ENCODE results near the gene CLDN6. TPM values are rescaled to one million over a fixed set of nuclear protein-coding genes. Genes with fewer than 3 reads are reported as not detected.

Gene CLDN6
- total and polyA plus RNA-seq, 2 of the 13 experiments (the other 11 are each of a cell fraction or from before 2014, with no cell fraction given) = 5.9 to 7.6 TPM

DNA sequence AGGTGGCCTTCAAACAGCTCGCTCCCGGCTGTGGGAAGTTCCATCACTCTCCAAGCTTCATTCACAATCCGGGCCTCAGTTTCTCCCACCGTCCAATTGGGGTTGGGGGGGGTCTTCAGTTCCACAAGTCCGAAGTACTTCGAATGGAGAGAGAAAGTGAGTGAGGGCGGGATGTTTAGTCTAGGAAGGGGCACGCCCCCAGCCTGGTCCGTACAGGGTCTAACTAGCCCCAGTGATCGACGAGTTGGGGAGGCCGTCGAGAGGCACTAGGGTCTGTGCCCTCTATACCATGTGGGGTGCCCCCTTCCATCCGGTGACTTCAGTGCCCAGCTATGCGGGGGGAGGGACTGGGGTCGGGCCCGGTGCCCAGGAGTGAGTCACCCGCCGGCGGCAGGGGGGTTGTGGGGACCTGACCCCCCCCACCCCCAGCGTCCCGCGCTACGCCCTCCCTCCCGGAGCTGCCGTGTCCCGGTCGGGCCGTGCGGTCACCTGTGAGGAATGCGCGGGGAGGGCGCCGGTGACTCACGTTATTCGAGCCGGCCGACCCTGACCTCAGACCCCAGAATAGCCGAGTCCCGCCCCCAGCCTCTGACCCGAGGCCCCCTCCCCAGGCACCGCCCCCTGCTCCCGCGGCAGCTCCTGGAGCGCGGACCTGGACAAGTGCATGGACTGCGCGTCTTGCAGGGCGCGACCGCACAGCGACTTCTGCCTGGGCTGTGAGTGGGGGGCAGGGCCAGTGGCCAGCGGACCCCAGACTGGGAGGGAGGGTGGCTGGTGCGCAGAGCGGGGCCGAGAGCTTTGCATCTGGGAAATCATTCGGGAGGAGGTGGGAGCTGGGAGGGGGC, 2.8 kb upstream of the CLDN6 start (continued):
- TF ChIP-seq ZNF614 (CRISPR knock-in tag; IDR thresholded peaks at IDR 0.05; ENCODE audit: borderline replicate concordance) (no peak), RFXANK (CRISPR knock-in tag; IDR thresholded peaks at IDR 0.05) (no peak), NPAS2 (CRISPR knock-in tag; IDR thresholded peaks at IDR 0.05; ENCODE audit: borderline replicate concordance) (no peak), ZNF292 (CRISPR knock-in tag; IDR thresholded peaks at IDR 0.05; ENCODE audit: borderline replicate concordance, low read depth) (0 out of 2 replicates have a peak, but pooled peaks have one; percentile 32), DPF2 (CRISPR knock-in tag; IDR thresholded peaks at IDR 0.05; ENCODE audit: borderline replicate concordance, low read depth) (peak; percentile 35; the same call in 1 of the 2 replicates), ZBTB42 (CRISPR knock-in tag; IDR thresholded peaks at IDR 0.05) (no peak), ZNF589 (CRISPR knock-in tag; conservative IDR thresholded peaks at IDR 0.05) (0 out of 2 replicates have a peak, but pooled peaks have one; percentile 49), MED1 (CRISPR knock-in tag; IDR thresholded peaks at IDR 0.05) (peak; percentile 89), ZFP41 (CRISPR knock-in tag; IDR thresholded peaks at IDR 0.05; ENCODE audit: borderline replicate concordance) (no peak), ZNF713 (CRISPR knock-in tag; IDR thresholded peaks at IDR 0.05) (no peak), ZNF335 (CRISPR knock-in tag; IDR thresholded peaks at IDR 0.05) (peak; percentile 84), ASH2L (IDR thresholded peaks at IDR 0.05; ENCODE audit: insufficient read length, low read depth, low read length) (peak; percentile 70), ZNF549 (CRISPR knock-in tag; IDR thresholded peaks at IDR 0.05) (no peak), SPEN (CRISPR knock-in tag; IDR thresholded peaks at IDR 0.05; ENCODE audit: low read depth) (0 out of 2 replicates have a peak, but pooled peaks have one; percentile 22), NAIF1 (CRISPR knock-in tag; IDR thresholded peaks at IDR 0.05; ENCODE audit: borderline replicate concordance) (peak; percentile 46; the same call in 1 of the 2 replicates), TBL1XR1 (IDR thresholded peaks at IDR 0.05; ENCODE audit: borderline replicate concordance, low read length, partially characterized antibody) (peak; percentile 74), MTF2 (CRISPR knock-in tag; IDR thresholded peaks at IDR 0.05; ENCODE audit: borderline replicate concordance) (no peak; the same call in 1 of the 2 replicates), NFATC3 (CRISPR knock-in tag; IDR thresholded peaks at IDR 0.05) (no peak), SIX4 (CRISPR knock-in tag; IDR thresholded peaks at IDR 0.05) (no peak), ATF7 (IDR thresholded peaks at IDR 0.05) (peak; percentile 75), ATF7 (CRISPR knock-in tag; IDR thresholded peaks at IDR 0.05) (peak; percentile 99)
- TF ChIP-seq, protein P1, sequence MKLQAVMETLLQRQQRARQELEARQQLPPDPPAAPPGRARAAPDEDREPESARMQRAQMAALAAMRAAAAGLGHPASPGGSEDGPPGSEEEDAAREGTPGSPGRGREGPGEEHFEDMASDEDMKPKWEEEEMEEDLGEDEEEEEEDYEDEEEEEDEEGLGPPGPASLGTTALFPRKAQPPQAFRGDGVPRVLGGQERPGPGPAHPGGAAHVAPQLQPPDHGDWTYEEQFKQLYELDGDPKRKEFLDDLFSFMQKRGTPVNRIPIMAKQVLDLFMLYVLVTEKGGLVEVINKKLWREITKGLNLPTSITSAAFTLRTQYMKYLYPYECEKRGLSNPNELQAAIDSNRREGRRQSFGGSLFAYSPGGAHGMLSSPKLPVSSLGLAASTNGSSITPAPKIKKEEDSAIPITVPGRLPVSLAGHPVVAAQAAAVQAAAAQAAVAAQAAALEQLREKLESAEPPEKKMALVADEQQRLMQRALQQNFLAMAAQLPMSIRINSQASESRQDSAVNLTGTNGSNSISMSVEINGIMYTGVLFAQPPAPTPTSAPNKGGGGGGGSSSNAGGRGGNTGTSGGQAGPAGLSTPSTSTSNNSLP (IDR thresholded peaks at IDR 0.05; ENCODE audit: low read depth, low read length) = no peak
- TF ChIP-seq, protein P2, sequence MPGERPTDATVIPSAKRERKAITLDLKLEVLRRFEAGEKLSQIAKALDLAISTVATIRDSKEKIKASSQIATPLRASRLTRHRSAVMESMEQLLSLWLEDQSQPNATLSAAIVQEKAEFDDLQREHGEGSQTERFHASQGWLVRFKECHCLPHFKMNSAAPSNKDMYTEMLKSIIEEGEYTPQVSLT (CRISPR knock-in tag; IDR thresholded peaks at IDR 0.05; ENCODE audit: borderline replicate concordance, low read depth) = no peak
- TF ChIP-seq, protein P3, sequence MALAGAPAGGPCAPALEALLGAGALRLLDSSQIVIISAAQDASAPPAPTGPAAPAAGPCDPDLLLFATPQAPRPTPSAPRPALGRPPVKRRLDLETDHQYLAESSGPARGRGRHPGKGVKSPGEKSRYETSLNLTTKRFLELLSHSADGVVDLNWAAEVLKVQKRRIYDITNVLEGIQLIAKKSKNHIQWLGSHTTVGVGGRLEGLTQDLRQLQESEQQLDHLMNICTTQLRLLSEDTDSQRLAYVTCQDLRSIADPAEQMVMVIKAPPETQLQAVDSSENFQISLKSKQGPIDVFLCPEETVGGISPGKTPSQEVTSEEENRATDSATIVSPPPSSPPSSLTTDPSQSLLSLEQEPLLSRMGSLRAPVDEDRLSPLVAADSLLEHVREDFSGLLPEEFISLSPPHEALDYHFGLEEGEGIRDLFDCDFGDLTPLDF (CRISPR knock-in tag; IDR thresholded peaks at IDR 0.05) = 0 out of 2 replicates have a peak, but pooled peaks have one; percentile 20
- TF ChIP-seq, protein P4, sequence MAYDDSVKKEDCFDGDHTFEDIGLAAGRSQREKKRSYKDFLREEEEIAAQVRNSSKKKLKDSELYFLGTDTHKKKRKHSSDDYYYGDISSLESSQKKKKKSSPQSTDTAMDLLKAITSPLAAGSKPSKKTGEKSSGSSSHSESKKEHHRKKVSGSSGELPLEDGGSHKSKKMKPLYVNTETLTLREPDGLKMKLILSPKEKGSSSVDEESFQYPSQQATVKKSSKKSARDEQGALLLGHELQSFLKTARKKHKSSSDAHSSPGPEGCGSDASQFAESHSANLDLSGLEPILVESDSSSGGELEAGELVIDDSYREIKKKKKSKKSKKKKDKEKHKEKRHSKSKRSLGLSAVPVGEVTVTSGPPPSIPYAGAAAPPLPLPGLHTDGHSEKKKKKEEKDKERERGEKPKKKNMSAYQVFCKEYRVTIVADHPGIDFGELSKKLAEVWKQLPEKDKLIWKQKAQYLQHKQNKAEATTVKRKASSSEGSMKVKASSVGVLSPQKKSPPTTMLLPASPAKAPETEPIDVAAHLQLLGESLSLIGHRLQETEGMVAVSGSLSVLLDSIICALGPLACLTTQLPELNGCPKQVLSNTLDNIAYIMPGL (CRISPR knock-in tag; IDR thresholded peaks at IDR 0.05; ENCODE audit: borderline replicate concordance in 1 of 2, low read depth in 1 of 2) = peak; percentile 44 to 64; a peak in 3 of 4 replicates
